ENCODE results near the gene LSM14B.

GRCh38 chr20:62120365-62120762 is 1.9 kb upstream of the LSM14B start:
- TF ChIP-seq CTCF (IDR thresholded peaks at IDR 0.05): no peak
- no peak for TF ChIP-seq POLR2AphosphoS5 (IDR thresholded peaks at IDR 0.05)
